Stimulated activated CD8-positive, alpha-beta memory T cell treated with anti-CD3 and anti-CD28 coated beads, Interleukin-12 subunit alpha, Interleukin-12 subunit beta, amount 100 ng/mL, for 24 hours (primary cell): ENCODE measurements around the gene CMTM1.
A peak's percentile ranks its signal among the peaks of the same experiment; 100 is the strongest.
"Not testable (repeated sequence)": the region's sequence is repeated elsewhere in the genome, so short reads cannot be mapped to it uniquely, and the experiment has no call there.

ENCODE experiments used
- DNase-seq: peaks from one replicate; pipeline ENCODE4 v3.0.0-alpha.2; 2020; ENCODE audit errors: extremely low read depth

The CMTM1 gene

DNA sequence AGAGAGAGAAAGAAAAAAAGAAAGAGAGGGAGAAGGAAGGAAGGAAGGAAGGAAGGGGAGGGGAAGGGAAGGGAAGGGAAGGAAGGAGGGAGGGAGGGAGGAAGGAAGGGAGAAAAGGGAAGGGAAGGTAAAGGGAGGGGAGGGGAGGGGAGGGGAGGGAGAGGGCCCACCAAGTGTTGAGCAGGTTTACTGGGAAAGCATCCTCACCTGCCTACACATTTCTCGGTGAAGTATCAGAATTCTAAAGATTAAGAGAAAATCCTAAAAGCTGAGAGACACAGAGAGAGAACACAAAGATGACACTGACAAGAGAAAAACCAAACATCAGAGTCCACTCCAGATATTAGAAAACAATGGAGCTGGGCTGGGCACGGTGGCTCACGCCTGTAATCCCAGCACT lies 26.0 kb downstream of the CMTM1 start:
- DNase-seq: no peak

GRCh38 chr16:66592814-66593213 lies 26.6 kb downstream of the CMTM1 start:
- no peak for DNase-seq

DNA sequence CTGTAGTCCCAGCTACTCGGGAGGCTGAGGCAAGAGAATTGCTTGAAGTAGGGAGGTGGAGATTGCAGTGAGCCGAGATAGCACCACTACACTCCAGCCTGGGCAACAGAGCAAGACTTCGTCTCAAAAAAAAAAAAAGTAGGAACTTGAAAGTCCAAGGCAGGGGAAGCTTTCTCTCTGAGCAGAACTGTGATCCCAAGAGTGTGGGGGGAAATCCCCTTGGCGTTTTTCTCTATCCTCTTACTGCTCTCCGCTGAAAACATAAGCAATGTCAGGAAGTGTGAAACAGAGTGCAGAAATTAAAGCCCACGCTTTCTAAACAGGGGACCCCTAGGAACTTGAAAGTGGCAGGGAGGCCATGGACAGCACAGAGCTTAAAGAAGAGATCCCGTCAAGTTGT lies 28.5 kb downstream of the CMTM1 start:
- DNase-seq: no peak

DNA sequence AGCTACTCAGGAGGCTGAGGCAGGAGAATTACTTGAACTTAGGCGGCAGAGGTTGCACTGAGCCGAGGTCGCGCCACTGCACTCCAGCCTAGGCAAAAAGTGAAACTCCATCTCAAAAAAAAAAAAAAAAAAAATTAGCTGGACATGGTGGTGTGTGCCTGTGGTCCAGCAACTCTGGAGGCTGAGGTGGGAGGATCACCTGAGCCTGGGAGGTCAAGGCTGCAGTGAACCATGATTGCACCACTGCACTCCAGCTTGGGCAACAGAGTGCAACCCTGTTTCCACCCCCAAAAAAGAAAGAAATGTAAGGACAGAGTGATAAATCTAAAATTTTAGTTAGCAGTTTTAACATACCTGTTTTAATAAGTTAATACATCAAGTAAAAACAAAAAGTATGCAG lies 30.3 kb downstream of the CMTM1 start:
- DNase-seq: not testable (repeated sequence)

- DNase-seq: no peak
Measured at GRCh38 chr16:66596986-66597848, 31.0 kb downstream of the CMTM1 start.

GRCh38 chr16:66598111-66598510 lies 31.9 kb downstream of the CMTM1 start:
- no peak for DNase-seq

GRCh38 chr16:66599726-66600125 lies 33.5 kb downstream of the CMTM1 start:
- DNase-seq: no peak

- DNase-seq: no peak
Measured at GRCh38 chr16:66600477-66600876, 34.2 kb downstream of the CMTM1 start.

GRCh38 chr16:66601471-66601870 lies 35.2 kb downstream of the CMTM1 start:
- DNase-seq: no peak

- no peak for DNase-seq
Measured at GRCh38 chr16:66603537-66604375, 37.5 kb downstream of the CMTM1 start.

DNA sequence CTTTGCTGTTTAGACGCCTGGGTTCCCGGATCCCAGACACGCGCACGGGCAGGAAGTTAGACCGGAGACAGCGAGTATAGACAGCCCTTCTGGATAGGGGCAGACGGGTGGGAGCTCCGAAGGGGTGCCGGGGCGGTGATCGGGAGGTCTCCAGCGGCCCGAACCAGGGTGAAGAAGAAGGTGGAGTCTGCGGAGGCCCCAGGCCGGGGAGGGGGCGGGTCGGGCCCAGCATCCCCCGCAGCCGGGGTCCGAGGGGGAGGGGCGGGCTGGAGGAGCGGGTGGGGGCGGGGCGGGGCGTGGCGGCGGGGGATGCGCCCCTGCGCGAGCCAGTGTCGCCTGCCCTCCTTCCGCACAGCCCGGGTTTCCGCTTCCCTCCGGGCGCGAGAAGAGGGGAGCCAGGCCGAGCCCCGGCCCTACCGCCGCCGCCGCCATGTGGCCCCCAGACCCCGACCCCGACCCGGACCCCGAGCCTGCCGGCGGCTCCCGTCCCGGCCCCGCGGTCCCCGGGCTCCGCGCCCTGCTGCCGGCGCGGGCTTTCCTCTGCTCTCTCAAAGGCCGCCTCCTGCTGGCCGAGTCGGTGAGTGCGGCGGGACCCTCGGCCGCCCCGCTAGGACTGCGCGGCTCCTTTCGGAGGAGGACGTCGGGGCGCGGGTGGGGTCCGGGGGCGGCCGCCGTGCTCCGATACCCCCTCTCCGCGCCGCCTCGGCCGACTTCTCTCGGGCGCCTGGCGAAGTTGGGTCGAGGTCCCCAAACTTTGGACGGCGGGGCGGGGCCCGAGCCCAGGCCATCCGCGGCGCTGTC lies 38.3 kb downstream of the CMTM1 start, which contains the start of gene CMTM3:
Gene CMTM3 (plus strand): TSS at position 329 of the 801 bp plus-strand sequence. CDS start 102 bp downstream, at position 431.
- no peak for DNase-seq

DNA sequence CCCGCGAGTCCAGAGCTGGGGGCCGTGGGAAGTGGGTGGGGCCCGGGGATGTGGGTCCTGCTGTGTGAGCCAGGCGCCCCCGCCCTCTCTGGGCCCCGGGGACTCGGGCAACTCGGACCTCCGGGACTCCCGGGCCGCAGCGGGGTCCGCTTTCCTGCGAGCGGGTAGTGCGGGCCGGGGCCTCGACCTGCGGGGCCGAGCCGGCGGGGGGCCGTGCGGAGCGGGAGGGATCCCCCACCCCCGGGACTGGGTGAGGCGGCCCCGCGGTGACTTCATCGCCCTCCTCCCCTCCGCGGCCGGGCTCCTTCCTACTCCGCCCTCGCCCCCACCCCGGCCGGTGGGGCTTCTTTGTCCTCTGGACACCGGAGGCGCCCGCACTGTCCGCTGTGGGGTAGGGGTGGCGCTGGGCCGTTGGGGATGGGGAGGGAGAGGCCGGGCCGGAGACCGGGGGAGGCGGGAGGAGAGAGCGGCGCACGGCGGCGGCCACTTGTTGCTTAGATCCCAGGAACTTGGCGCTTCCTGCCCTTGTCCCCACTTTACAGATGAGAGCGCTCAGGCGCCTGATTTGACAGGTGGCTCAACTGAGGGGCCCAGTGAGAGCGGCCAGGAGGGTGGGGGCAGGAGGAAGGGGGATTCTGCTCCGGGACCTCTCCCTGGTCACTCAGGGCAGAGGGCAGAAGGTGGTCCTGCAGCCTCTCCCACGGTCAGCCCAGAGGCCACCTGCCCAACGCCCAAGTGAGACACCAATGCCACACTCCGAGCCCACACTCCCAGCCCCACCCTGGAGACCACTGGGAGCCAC lies 39.1 kb downstream of the CMTM1 start:
- no peak for DNase-seq

DNA sequence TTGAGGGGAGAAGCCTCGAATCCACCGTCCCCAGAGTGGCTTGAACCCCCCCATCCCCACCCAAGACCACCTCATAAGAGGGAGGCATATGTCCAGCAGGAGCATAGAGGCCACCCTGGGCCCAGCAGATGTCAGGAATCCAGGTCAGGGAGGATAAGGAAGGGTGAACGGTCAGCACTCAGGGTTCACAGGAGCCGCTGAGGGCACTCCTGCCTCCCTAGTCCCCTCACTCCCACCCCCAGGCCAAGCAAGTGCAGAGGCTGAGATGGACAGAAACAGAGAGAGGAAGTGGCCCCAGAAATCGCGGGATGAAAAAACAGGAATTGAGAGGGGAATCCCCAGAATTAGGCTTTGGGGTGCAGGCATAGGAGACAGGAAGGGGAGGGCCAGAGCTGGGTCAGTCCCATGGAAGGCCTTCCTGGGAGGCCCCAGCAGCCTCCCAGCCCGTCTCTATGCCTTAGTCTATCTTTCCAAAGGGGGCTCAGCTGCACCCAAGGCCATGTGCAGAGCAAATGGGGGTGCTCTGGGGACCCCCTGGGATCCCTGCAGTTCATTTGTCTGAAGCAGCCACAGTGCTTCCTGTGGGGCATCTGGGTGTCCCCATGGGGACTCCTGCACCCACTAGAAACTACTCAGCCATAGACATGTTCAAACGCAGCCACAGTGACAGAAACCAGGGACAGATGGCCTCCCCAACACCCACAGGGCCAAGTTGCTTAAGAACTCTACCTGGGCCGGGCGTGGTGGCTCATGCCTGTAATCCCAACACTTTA lies 39.9 kb downstream of the CMTM1 start:
- no peak for DNase-seq

- peak; percentile 66 for DNase-seq
Measured at GRCh38 chr16:66608241-66609138, 42.3 kb downstream of the CMTM1 start.

DNA sequence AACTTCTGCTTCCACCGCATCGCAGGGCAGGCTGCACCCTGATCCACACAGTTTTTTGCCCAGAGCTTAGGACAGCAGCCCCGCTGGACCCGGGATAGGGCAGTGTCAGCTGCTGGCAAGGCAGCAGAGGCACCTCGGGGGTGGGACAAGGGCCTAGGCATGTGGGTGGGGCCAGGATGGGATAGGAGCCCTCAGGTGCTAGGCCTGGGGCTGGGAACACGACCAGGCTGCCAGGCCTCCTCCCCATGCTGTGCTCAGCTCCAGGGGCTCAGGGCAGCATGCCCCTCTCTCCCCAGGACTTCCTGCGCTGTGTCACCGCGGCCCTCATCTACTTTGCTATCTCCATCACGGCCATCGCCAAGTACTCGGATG lies 42.9 kb downstream of the CMTM1 start:
- DNase-seq: no peak

DNA sequence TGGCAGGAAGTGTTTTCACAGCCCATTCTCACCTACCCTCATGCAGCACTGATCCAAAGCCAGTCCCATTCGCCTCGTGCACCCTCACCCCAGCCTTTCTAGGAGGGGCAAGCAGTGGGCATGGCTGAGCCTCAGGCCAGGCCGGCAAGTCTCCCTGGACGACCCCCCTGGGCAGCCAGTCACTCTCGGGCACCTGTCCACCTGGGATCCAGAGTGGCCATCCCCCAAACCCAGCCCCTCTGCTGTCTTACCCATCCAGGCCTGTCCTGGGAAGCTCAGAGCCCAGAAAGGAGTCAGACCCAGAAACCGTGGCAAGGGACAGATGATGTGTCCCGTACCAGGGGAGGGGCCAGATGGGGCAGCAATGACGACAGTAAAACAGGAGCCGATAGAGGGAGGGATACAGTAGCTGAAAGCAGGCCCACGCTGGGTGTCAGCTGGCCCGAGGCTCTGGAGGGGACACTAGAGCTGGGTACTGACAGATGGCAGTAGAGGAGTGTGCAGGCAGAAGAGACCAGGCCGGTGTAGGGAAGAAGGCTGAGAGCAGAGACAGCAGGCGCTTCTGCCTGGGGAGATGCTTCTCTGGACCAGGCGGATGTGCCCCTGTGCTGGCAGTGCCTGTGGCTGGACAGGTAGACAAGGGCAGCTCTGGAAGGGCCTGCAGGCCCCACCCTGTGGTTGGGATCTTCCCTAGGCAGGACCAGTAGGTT lies 44.0 kb downstream of the CMTM1 start:
- no peak for DNase-seq

- not testable (repeated sequence) for DNase-seq
Measured at GRCh38 chr16:66611911-66612310, 45.7 kb downstream of the CMTM1 start.

GRCh38 chr16:66612422-66612821 lies 46.2 kb downstream of the CMTM1 start:
- DNase-seq: no peak
